A673 (cell line): Measurements from ENCODE around the gene SMU1. TPM values are rescaled to one million over a fixed set of nuclear protein-coding genes. Genes with fewer than 3 reads are reported as not detected.
A peak's percentile ranks its signal among the peaks of the same experiment; 100 is the strongest.
"Not testable (repeated sequence)": the region's sequence is repeated elsewhere in the genome, so short reads cannot be mapped to it uniquely, and the experiment has no call there.

Experiments used
- BruUV-seq: library from RNA; stranded (reverse); fragments of 400-500 nt; replicated peaks from 2 replicates; lab custom pipeline; 2021; lab: Mats Ljungman, UMichigan
- CTCF ChIA-PET: fragments of 300-600 bp; sonication (Branson Sonifier 250); formaldehyde crosslinking; loops from one replicate; lab custom pipeline; 2022; ENCODE audit warnings: antibody characterized with exemption; lab: Charles Lee
- POLR2A ChIA-PET: fragments of 300-600 bp; sonication (Branson Sonifier 250); formaldehyde crosslinking; loops from one replicate; lab custom pipeline; 2022; ENCODE audit warnings: antibody characterized with exemption; ENCODE audit not compliant: low non-redundant PET; lab: Charles Lee
- DNase-seq: peaks from one replicate; pipeline ENCODE4 v3.0.0-alpha.2; 2015; ENCODE audit warnings: low spot score
- H3K27ac ChIP-seq: fragments of 200-600 bp; sonication (generic); 2 replicates; pipeline ENCODE4 v1.5.1; 2016; ENCODE audit warnings: mixed run types, low read depth, mild to moderate bottlenecking, mixed read lengths, antibody characterized with exemption, low read length; ENCODE audit not compliant: poor library complexity, severe bottlenecking
- H3K27me3 ChIP-seq: fragments of 200-600 bp; sonication (generic); replicated peaks from 2 replicates; pipeline ENCODE4 v1.6.1; 2017; ENCODE audit warnings: mixed run types, low read depth, mild to moderate bottlenecking, mixed read lengths, antibody characterized with exemption, low read length; ENCODE audit not compliant: insufficient read depth, poor library complexity
- H3K36me3 ChIP-seq: fragments of 200-600 bp; sonication (generic); 2 replicates; pipeline ENCODE4 v1.6.1; 2016; ENCODE audit warnings: mixed run types, mild to moderate bottlenecking, mixed read lengths, antibody characterized with exemption, low read length; ENCODE audit not compliant: insufficient read depth, poor library complexity, severe bottlenecking
- H3K4me1 ChIP-seq: fragments of 200-600 bp; sonication (generic); 2 replicates; pipeline ENCODE4 v1.6.1; 2017; ENCODE audit warnings: mixed run types, mild to moderate bottlenecking, mixed read lengths, antibody characterized with exemption, low read length; ENCODE audit not compliant: insufficient read depth, poor library complexity, severe bottlenecking
- H3K4me3 ChIP-seq: fragments of 200-600 bp; sonication (generic); 2 replicates; pipeline ENCODE4 v1.5.1; 2016; ENCODE audit warnings: low read depth, mixed run types, mild to moderate bottlenecking, mixed read lengths, low read length; ENCODE audit not compliant: poor library complexity, severe bottlenecking
- H3K9me3 ChIP-seq: fragments of 200-600 bp; sonication (generic); 2 replicates; pipeline ENCODE4 v1.6.1; 2016; ENCODE audit warnings: mixed run types, low read depth, mild to moderate bottlenecking, mixed read lengths, antibody characterized with exemption, low read length; ENCODE audit not compliant: poor library complexity, severe bottlenecking
- CTCF ChIP-seq: fragments of 300-800, 200-600 bp; sonication (generic); conservative IDR thresholded peaks from 2 replicates; pipeline ENCODE4 v1.5.1; 2017; ENCODE audit warnings: low read depth, mild to moderate bottlenecking, antibody characterized with exemption, low read length, moderate library complexity, mixed read lengths
- EZH2 ChIP-seq: fragments of 200-600 bp; sonication (generic); IDR thresholded peaks from 2 replicates; pipeline ENCODE4 v1.6.1; 2017; ENCODE audit warnings: borderline replicate concordance, low read depth, mild to moderate bottlenecking, mixed read lengths, antibody characterized with exemption, low read length; ENCODE audit not compliant: poor library complexity, severe bottlenecking
- intact Hi-C: fragments of 100-400 bp; cut with micrococcal nuclease; formaldehyde crosslinking; loops from one replicate; pipeline ENCODE4 v1.10.0; 2022; ENCODE audit not compliant: unreplicated experiment
- total RNA-seq: library from RNA; stranded (reverse); gene quantifications from 2 replicates; pipeline ENCODE4 v1.2.3, GENCODE V29; 2021

SMU1 gene
- total RNA-seq, 1 experiment from 2014 or later = 31.2 TPM

- BruUV-seq = no TSS peak
- Histone ChIP-seq H3K27ac (no peak overlapping the region), H3K27me3 (no peaks in the 10 kb centered on the region), H3K4me3 (no peak overlapping the region), H3K4me1 (no peaks in the 10 kb centered on the region), H3K36me3 (no peaks in the 10 kb centered on the region), H3K9me3 (no peaks in the 10 kb centered on the region)
- CTCF ChIA-PET = no interaction called here
- TF ChIP-seq CTCF (no peak), EZH2 (no peak)
- POLR2A ChIA-PET = no interaction called here
- no peak for DNase-seq
- intact Hi-C loops = no loop called here
These were observed 64.6 kb downstream of the SMU1 start for GRCh38 chr9:33011831-33012230.

- H3K4me3 ChIP-seq = no peak overlapping the region
- ChIA-PET CTCF (no interaction called here), POLR2A (no interaction called here)
- H3K9me3 ChIP-seq = no peaks in the 10 kb centered on the region
- H3K4me1 ChIP-seq = no peaks in the 10 kb centered on the region
- intact Hi-C loops = no loop called here
- no TSS peak for BruUV-seq
- no peak overlapping the region for H3K27ac ChIP-seq
- H3K36me3 ChIP-seq = no peaks in the 10 kb centered on the region
- no peaks in the 10 kb centered on the region for H3K27me3 ChIP-seq
- DNase-seq = no peak
- TF ChIP-seq EZH2 = no peak
- no peak for TF ChIP-seq CTCF
These were observed 68.7 kb downstream of the SMU1 start for GRCh38 chr9:33007755-33008154.

GRCh38 chr9:33005335-33005734 lies 71.1 kb downstream of the SMU1 start:
- H3K4me1 ChIP-seq, POLR2A ChIA-PET, intact Hi-C loops, H3K9me3 ChIP-seq, H3K27ac ChIP-seq, CTCF ChIA-PET, H3K4me3 ChIP-seq, H3K36me3 ChIP-seq, H3K27me3 ChIP-seq, BruUV-seq, DNase-seq: not testable (repeated sequence)

- DNase-seq, H3K4me1 ChIP-seq, BruUV-seq, H3K9me3 ChIP-seq, H3K36me3 ChIP-seq, H3K27me3 ChIP-seq, POLR2A ChIA-PET, intact Hi-C loops: not testable (repeated sequence)
- peak overlapping the region; percentile 91 for H3K4me3 ChIP-seq
- H3K27ac ChIP-seq = peak overlapping the region; percentile 91
- CTCF ChIA-PET = interaction anchor here (0.6 kb wide), 1 partner anchor 15 kb away, joined by 3 read pairs; no protein-coding TSS in a partner anchor
These were observed 75.8 kb downstream of the SMU1 start for GRCh38 chr9:33000682-33001055.
